H4 (cell line): Measurements from ENCODE around the gene SCN4A. TPM values are rescaled to one million over a fixed set of nuclear protein-coding genes. Genes with fewer than 3 reads are reported as not detected.
"Not testable (repeated sequence)": the region's sequence is repeated elsewhere in the genome, so short reads cannot be mapped to it uniquely, and the experiment has no call there.

Experiments
- DNase-seq: peaks from one replicate; pipeline ENCODE4 v3.0.0-alpha.2; 2015; ENCODE audit warnings: low spot score
- total RNA-seq: library from RNA; depleted of rRNA; stranded (reverse); fragments of >200 nt; shearing (Covaris generic); gene quantifications from 2 replicates; pipeline ENCODE4 v1.2.3, GENCODE V29; 2014; rRNA removed

Gene SCN4A
- 0.02 TPM in 2 replicates for total RNA-seq

- DNase-seq, result no peak
Measured at GRCh38 chr17:63972796-63973195, at the start of gene SCN4A. Gene SCN4A, minus strand, starts transcription at chr17:63972918. Its CDS starts 77 bp downstream, at chr17:63972841.

- DNase-seq, result no peak
Measured at GRCh38 chr17:64020056-64020766, 47.5 kb upstream of the SCN4A start, which contains the start of gene ICAM2. Gene ICAM2, minus strand, starts transcription at chr17:64020633. Its CDS starts 13,942 bp downstream, at chr17:64006691.

DNA sequence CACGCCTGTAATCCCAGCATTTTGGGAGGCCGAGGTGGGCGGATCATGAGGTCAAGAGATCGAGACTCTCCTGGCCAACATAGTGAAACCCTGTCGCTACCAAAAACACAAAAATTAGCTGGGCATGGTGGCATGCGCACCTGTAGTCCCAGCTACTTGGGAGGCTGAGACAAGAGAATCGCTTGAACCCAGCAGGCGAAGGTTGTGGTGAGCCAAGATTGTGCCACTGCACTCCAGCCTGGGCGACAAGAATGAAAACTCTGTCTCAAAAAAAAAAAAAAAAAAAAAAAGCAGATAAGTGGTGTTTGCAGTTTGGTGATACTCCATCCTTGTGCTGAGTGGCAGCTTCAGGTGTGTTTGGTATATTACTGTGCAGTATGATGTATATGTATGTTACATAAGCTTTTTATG lies 46.8 kb upstream of the SCN4A start:
- not testable (repeated sequence) for DNase-seq

GRCh38 chr17:64017381-64017980 lies 44.8 kb upstream of the SCN4A start:
- DNase-seq, result no peak

DNA sequence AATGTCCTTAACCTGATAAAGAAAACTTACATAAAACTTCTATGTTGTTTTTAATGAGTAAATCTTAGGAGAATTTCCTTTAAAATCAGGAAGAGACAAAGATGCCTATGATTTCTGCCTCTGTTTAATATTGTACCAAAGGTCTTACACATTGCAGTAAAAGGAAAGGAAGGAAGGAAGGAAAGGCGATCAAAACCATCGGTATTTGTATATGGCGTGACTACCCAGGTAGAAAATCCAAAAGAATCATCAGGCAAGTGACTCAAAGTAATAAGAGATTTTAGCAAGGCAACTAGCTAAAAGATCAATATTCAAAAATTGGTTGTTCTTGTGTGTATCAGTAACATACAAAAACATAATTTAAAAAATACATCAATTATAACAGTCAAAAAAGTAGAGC lies 44.3 kb upstream of the SCN4A start:
- no peak for DNase-seq

- no peak for DNase-seq
Measured at GRCh38 chr17:64016231-64016784, 43.6 kb upstream of the SCN4A start.

DNA sequence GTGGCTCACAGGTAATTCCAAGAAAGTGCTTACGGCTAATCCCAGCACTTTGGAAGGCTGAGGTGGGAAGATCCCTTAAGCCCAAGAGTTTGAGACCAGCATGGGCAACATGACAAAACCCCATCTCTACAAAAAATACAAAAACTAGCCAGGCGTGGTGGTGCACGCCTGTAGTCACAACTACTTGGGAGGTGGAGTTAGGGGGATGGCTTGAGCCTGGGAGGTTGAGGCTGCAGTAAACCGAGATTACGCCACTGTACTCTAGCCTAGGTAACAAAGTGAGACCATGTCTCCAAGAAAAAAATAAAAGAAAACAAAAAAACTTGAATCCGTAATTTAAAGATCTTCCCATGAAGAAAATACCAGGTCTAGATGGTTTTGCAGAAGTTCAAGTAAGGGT lies 42.7 kb upstream of the SCN4A start:
- no peak for DNase-seq

DNA sequence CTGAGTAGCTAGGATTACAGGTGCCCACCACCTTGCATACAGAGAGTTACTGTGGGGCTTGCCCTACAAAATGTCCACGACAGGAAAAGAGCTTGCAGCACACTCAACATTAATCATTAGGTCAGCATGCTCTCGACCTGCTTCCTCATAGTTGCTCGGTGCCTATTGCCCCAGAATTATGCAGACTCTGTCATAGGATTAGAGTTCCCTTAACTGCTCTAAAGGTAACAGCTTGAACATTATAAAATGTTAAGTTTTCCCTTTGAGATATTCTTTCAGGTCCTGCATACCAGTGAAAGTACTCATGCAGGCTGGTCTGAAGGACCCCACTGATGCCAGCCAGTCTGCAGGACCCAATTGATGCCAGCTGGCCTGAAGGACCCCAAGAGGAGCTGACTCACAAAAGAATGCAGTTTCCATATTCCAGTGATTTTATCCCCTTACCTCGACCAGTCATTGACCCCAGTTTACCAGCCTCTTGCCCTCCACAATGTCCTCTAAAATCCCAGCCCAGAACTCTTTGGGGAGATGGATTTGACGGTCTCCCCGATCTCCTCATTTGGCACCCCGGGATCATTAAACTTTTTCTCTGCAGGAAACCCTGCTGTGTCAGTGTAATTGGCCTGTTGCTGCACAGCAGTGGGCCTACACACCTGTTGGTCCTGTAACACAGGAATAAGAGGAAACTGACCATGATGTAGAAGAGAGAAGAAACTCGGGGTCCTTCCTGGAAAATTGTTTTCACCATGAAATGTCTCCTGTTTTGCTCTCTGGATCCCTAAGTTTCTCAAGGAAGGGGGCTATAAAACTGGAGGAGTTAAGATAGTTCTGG lies 37.1 kb upstream of the SCN4A start:
- no peak for DNase-seq

- no peak for DNase-seq
Measured at GRCh38 chr17:64008830-64009229, 36.1 kb upstream of the SCN4A start.

- no peak for DNase-seq
Measured at GRCh38 chr17:64008346-64008745, 35.6 kb upstream of the SCN4A start.

DNA sequence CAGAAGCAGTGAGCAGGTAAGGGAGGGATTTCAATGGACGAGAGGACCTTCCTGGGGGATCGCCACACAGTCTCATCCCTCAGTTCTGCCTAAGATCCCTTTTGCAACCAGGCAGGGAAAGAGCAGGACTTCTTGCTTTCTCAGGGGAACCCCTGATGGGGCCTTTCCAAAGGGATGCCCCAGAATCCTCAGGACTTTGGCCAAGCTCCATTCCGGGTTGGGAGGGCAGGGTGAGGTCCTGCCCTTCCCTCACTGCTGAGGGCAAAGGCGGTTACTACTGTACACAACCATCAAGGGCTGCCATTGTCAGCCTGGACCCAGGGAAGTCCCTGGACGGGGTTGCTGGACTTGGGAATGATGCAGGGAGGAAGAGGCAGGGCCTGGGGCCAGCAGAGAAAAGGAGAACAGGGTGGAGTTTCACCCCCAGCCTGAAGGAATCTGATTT lies 35.1 kb upstream of the SCN4A start:
- no peak for DNase-seq

DNA sequence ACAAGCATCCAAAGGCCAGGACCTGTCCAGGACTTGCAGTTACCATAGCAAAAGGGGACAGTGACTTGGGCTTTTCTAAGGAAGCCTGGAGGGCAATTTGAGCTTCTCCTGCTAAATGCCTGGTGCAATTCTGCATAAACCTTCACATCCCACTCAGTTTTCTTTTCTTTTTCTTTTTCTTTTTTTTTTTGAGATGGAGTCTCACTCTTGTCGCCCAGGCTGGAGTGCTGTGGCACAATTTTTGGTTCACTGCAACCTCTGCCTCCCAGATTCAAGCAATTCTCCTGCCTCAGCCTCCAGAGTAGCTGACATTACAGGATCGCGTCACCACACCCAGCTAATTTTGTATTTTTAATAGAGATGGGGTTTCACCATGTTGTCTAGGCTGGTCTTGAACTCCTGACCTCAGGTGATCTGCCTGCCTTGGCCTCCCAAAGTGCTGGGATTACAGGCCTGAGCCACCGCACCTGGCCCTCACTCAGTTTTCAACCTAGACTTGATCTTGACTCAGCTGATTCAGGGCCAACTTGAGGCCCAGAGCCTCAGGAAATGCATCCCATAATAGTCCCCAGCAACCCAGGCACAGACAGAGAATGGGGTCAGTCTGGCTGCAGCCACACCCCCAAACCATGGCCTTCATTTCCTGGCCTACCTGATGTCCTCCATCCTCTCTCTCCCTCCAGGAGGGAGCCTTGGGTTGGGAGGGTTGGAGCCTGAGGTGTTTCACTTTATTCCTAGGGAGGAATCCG lies 34.5 kb upstream of the SCN4A start:
- DNase-seq, result not testable (repeated sequence)

GRCh38 chr17:64006361-64007088 lies 33.8 kb upstream of the SCN4A start:
- no peak for DNase-seq

GRCh38 chr17:64005734-64006167 lies 33.0 kb upstream of the SCN4A start:
- peak; percentile 57 for DNase-seq

- no peak for DNase-seq
Measured at GRCh38 chr17:64004903-64005733, 32.4 kb upstream of the SCN4A start.

DNA sequence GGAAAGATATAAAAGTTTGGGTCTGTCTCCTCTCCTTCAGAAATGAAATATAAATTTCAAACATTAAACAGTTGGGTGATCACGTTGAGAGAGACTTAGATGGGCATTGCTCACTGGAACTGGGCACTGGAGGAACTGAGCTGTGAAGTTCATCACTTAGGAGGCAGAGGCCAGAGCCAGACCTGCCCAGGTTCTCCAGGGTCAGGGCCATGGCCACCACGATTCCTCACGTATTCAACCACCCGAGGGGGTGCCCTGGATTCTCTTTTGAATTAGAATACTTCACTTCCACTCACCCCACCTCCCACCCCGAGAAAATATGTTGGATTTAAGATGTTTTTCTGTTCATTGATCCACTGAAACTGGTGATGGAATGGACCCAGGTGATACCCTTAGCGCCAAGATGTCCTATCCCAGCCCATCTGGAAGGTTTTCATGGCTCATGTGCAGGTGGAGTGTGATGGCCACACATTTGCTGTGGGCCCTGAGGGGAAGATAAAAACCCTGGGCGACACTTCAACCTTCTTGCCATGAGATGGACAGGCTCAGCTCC lies 31.6 kb upstream of the SCN4A start:
- DNase-seq, result no peak

- DNase-seq, result no peak
Measured at GRCh38 chr17:64003526-64004121, 30.9 kb upstream of the SCN4A start.

DNA sequence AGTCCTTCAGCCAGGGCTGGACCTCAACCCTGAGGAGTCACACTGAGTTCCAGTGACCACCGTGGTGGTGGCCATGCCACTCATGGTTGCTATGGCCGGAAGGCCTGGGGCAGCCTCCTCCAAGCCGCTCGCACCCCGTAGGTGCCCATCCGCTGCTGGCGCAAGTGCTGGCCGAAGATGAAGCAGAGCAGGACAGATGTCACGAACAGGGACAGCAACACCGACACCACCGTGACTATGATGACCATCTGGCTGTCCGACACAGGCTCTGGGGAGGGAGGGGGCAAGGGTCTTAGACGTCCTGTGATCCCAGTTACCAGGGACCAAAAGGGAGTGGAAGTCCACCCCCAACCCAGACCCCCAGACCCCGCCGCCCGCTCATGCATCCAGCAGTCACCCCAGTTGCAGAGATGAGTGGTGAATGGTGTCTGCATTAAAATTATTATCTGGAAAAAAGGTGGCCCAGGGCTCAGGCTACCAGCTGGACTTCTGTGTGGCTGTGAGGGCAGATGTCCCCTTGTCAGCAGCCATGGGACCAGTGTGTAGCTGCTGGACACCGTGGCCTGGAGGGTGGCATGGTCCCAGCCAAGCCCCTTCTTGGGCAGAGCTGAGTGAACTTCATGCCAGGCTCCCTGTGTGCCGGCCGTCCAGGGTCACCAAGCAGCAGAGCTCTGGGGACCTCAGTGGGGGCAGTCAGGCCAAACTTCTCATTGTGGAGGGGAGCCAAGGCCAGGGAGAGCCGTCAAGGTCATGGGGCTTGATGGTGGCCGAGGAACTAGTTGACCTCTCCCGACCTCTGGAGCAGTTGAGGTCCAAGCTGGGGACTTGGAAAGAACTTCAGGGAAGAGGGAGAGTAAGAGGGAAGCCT lies 30.2 kb upstream of the SCN4A start:
- DNase-seq, result no peak
